ENCODE results near the gene AOPEP.

AOPEP gene

DNA sequence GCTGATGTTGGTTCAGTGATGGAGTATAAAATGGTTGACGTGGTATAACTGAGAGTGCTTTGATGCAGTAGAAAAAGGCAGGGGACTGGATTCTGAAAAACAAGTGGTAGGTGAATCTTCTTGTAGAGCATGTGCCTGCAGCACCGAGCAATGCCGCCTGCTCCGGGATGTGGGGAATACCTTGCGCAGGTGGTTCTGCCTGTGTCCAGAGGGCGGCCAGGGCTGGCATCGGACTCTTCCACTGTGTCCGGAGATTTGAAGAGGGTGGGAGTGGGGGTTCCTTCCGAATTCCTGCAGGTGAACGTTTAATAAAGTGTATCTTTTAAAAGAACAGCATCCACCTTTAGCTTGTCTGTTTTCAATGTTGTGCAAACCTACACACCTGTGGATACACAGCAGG, 353.0 kb downstream of the AOPEP start:
- TF ChIP-seq ZFX (IDR thresholded peaks at IDR 0.05) = no peak
- TF ChIP-seq CTCF (conservative IDR thresholded peaks at IDR 0.05) = no peak

GRCh38 chr9:95080961-95081647, 354.6 kb downstream of the AOPEP start:
- H3K27ac ChIP-seq = no peak overlapping the region
- TF ChIP-seq ZFX (IDR thresholded peaks at IDR 0.05) = no peak
- TF ChIP-seq CTCF (conservative IDR thresholded peaks at IDR 0.05) = no peak

More for the DNA sequence above, 353.0 kb downstream of the AOPEP start:
- H3K27ac ChIP-seq = no peak overlapping the region

DNA sequence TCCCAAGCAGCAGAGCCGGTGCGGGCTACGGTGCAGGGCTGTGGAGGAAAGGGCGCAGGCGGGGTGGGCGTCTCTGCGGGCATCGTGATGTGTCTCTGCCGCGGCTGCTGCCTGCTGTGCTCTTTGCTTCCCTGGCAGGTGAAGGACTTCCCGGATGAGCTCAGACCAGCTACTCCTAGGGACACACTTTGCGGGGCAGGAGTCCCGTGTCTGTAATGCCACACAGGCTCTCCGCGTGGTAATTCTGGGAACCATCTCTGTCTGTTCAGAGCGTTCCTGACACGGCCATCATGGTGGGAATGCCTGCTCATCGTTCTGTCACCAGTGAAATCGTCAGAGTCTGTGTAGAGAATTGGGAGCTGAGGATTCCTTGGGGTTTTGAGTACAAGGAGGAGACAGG, 355.5 kb downstream of the AOPEP start:
- H3K27ac ChIP-seq = no peak overlapping the region

DNA sequence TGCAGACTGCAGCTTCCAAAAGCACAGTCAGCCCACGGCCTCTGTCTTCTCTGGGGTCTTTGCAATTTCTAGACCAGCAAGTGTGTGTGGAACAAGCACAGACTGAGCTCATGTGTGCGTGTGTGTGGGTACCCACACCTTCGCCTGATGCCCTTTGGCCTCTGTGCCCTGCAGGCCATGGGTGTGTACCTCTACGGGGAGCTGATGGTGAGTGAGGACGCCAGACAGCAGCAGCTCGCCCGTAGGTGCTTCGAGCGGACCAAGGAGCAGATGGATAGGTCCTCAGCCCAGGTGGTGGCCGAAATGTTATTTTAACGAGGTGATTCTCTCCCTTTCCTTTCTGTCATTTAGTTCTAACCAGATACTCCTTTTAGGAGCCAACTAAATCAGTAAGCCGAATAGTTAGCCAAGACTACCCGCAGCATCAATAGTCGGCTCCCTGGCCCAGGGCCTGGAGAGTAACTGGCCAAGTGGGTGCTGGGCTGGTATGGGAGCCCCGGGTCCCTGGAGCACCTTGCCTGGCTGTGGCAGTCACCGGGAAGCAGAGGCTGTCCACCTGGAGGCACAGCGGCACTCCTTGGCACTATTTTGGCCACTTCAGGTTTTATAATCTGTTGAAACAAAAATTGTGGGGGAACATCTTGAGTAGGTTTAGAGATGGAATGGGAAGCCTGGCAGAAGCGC, 356.0 kb downstream of the AOPEP start:
- TF ChIP-seq ZFX (IDR thresholded peaks at IDR 0.05) (no peak), CTCF (conservative IDR thresholded peaks at IDR 0.05) (no peak)
- no peak overlapping the region for H3K27ac ChIP-seq

More for the DNA sequence above, 355.5 kb downstream of the AOPEP start:
- TF ChIP-seq ZFX (IDR thresholded peaks at IDR 0.05) (no peak), CTCF (conservative IDR thresholded peaks at IDR 0.05) (no peak)

DNA sequence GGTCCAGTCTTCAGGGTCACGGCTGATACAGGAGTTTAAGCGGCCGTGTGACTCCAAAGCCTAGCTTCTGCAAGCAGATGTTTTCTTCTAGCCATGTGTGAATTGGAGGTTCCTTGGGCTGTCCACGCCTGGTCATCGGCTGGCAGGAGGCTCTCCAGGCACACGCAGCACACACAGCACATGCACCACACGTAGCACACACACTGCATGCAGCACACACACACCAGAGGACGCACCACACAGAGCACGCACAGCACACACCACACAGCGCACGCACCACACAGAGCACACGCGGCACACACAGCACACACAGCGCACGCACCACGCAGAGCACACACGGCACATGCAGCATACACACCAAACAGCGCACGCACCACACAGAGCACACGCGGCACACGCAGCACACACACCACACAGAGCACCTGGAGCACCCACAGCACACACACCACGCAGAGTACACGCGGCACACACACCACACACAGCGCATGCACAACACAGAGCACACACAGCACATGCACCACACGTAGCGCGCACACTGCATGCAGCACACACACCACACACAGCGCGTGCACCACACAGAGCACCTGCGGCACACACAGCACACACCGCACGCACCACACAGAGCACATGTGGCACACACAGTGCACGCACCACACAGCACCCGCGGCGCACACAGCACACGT, 356.7 kb downstream of the AOPEP start:
- no peak overlapping the region for H3K27ac ChIP-seq
- no peak for TF ChIP-seq ZFX (IDR thresholded peaks at IDR 0.05)
- no peak for TF ChIP-seq CTCF (conservative IDR thresholded peaks at IDR 0.05)

DNA sequence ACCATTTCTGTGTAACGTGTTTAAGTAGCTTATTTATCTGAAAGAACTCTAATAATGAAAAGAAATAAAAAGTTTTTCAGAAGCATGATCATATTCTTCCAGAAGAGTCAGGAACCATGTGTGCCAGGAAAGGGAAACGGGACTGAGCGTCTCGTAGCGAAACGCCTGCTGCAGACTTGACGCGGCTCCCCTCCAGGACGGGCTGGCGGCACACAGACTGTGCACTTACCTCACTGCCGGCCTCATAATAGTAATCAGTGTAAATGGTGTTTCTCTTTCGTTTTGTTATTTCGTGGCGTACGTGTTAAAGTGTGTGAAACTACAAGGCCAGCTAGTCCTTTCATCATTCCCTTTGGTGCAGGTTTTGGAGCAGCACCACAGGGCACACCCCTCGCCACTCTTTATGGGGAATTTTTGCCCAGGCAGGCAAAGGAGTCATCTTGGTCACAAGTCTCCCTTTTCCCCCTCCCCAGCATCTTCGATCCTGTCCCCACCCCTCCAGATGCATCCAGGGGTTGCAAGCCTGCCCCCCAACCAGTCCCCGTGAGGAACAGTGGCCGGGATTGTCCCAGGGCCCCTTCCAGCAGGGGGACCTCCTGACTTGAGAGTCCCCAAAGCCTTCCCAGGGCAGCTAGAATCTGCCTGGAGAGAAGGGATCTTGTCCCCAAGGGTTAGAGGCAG, 357.9 kb downstream of the AOPEP start:
- TF ChIP-seq CTCF (conservative IDR thresholded peaks at IDR 0.05) = no peak
- TF ChIP-seq ZFX (IDR thresholded peaks at IDR 0.05) = no peak

More for the DNA sequence above, 357.9 kb downstream of the AOPEP start:
- H3K27ac ChIP-seq = no peak overlapping the region
